ENCODE measurements around the gene KRT77. TPM values are rescaled to one million over a fixed set of nuclear protein-coding genes. Genes with fewer than 3 reads are reported as not detected.

The KRT77 gene
- total and polyA plus RNA-seq, 2 experiments from 2014 or later: not detected

GRCh38 chr12:52692254-52692653 is 11.1 kb downstream of the KRT77 start:
- Histone ChIP-seq H3K27me3 (replicated peaks; ENCODE audit: insufficient read depth) (peaks cover 73% of the 10 kb centered on the region), H4K20me1 (ENCODE audit: insufficient read depth) (no peaks in the 10 kb centered on the region), H3K9me3 (ENCODE audit: low read depth) (no peaks in the 10 kb centered on the region), H2AFZ (no peak overlapping the region), H3K9ac (no peak overlapping the region), H3K36me3 (ENCODE audit: low read depth) (no peaks in the 10 kb centered on the region), H3K27ac (no peak overlapping the region), H3K4me1 (ENCODE audit: insufficient read depth) (no peaks in the 10 kb centered on the region), H3K79me2 (ENCODE audit: insufficient read depth) (no peaks in the 10 kb centered on the region), H3F3A (ENCODE audit: insufficient read depth) (no peaks in the 10 kb centered on the region), H3K4me3 (no peak overlapping the region), H3K4me2 (ENCODE audit: unreplicated experiment) (no peak overlapping the region), H3K9me2 (ENCODE audit: insufficient read depth) (no peaks in the 10 kb centered on the region)
- in situ Hi-C loops (cut with MboI): no loop called here
- WGBS, 2 experiments (ENCODE audit: low coverage in 1 of 2, low lambda C conversion rate in 2 of 2, missing lambda C conversion rate in 2 of 2): 75 to 85% methylated on average over 8 of the region's 8 CpGs
- TF ChIP-seq EZH2phosphoT487 (IDR thresholded peaks at IDR 0.05; ENCODE audit: insufficient read depth, low read depth) (no peak), EZH2 (IDR thresholded peaks at IDR 0.05; ENCODE audit: insufficient read depth, poor library complexity, severe bottlenecking) (no peak)
- no peak for DNase-seq

GRCh38 chr12:52691841-52692150 is 11.5 kb downstream of the KRT77 start:
- H3K9me2 ChIP-seq (ENCODE audit: insufficient read depth): no peaks in the 10 kb centered on the region
- H3K79me2 ChIP-seq (ENCODE audit: insufficient read depth): no peaks in the 10 kb centered on the region
- no peaks in the 10 kb centered on the region for H3F3A ChIP-seq (ENCODE audit: insufficient read depth)
- H3K27ac ChIP-seq: no peak overlapping the region
- H3K9me3 ChIP-seq (ENCODE audit: low read depth): no peaks in the 10 kb centered on the region
- TF ChIP-seq EZH2 (IDR thresholded peaks at IDR 0.05; ENCODE audit: insufficient read depth, poor library complexity, severe bottlenecking): no peak
- TF ChIP-seq EZH2phosphoT487 (IDR thresholded peaks at IDR 0.05; ENCODE audit: insufficient read depth, low read depth): no peak
- DNase-seq: no peak
- no peaks in the 10 kb centered on the region for H3K4me1 ChIP-seq (ENCODE audit: insufficient read depth)
- no peaks in the 10 kb centered on the region for H3K36me3 ChIP-seq (ENCODE audit: low read depth)
- no peak overlapping the region for H3K4me3 ChIP-seq
- H3K9ac ChIP-seq: no peak overlapping the region
- in situ Hi-C loops (cut with MboI): no loop called here
- H4K20me1 ChIP-seq (ENCODE audit: insufficient read depth): no peaks in the 10 kb centered on the region
- no peak overlapping the region for H3K4me2 ChIP-seq (ENCODE audit: unreplicated experiment)
- H2AFZ ChIP-seq: no peak overlapping the region
- peaks cover 73% of the 10 kb centered on the region for H3K27me3 ChIP-seq (replicated peaks; ENCODE audit: insufficient read depth)
- WGBS, 2 experiments (ENCODE audit: low coverage in 1 of 2, low lambda C conversion rate in 2 of 2, missing lambda C conversion rate in 2 of 2): 36 to 41% methylated on average over 2 of the region's 2 CpGs

- H3K9me3 ChIP-seq (ENCODE audit: low read depth): no peaks in the 10 kb centered on the region
- no peaks in the 10 kb centered on the region for H3K79me2 ChIP-seq (ENCODE audit: insufficient read depth)
- TF ChIP-seq EZH2 (IDR thresholded peaks at IDR 0.05; ENCODE audit: insufficient read depth, poor library complexity, severe bottlenecking) (no peak), EZH2phosphoT487 (IDR thresholded peaks at IDR 0.05; ENCODE audit: insufficient read depth, low read depth) (no peak)
- H3K4me1 ChIP-seq (ENCODE audit: insufficient read depth): no peaks in the 10 kb centered on the region
- H3K36me3 ChIP-seq (ENCODE audit: low read depth): no peaks in the 10 kb centered on the region
- no peak overlapping the region for H3K9ac ChIP-seq
- peaks cover 71% of the 10 kb centered on the region for H3K27me3 ChIP-seq (replicated peaks; ENCODE audit: insufficient read depth)
- H2AFZ ChIP-seq: no peak overlapping the region
- no peaks in the 10 kb centered on the region for H4K20me1 ChIP-seq (ENCODE audit: insufficient read depth)
- no peak overlapping the region for H3K27ac ChIP-seq
- 8 to 9% methylated on average over 33 to 38 of the region's 45 CpGs for WGBS, 2 experiments (ENCODE audit: low coverage in 1 of 2, low lambda C conversion rate in 2 of 2, missing lambda C conversion rate in 2 of 2)
- no peak overlapping the region for H3K4me3 ChIP-seq
- peak; percentile 14 for DNase-seq
- in situ Hi-C loops (cut with MboI): no loop called here
- H3K4me2 ChIP-seq (ENCODE audit: unreplicated experiment): no peak overlapping the region
- H3K9me2 ChIP-seq (ENCODE audit: insufficient read depth): no peaks in the 10 kb centered on the region
- no peaks in the 10 kb centered on the region for H3F3A ChIP-seq (ENCODE audit: insufficient read depth)
These were observed 12.1 kb downstream of the KRT77 start for GRCh38 chr12:52691076-52691840.

- 54% methylated on average over 8 of the region's 8 CpGs for WGBS, 2 experiments (ENCODE audit: low coverage in 1 of 2, low lambda C conversion rate in 2 of 2, missing lambda C conversion rate in 2 of 2)
- peaks cover 72% of the 10 kb centered on the region for H3K27me3 ChIP-seq (replicated peaks; ENCODE audit: insufficient read depth)
- in situ Hi-C loops (cut with MboI): no loop called here
These were observed 12.8 kb downstream of the KRT77 start for GRCh38 chr12:52690351-52691075.

More at GRCh38 chr12:52690351-52691075, 12.8 kb downstream of the KRT77 start:
- TF ChIP-seq EZH2phosphoT487 (IDR thresholded peaks at IDR 0.05; ENCODE audit: insufficient read depth, low read depth) (no peak), EZH2 (IDR thresholded peaks at IDR 0.05; ENCODE audit: insufficient read depth, poor library complexity, severe bottlenecking) (no peak)
- Histone ChIP-seq H3K4me3 (no peak overlapping the region), H2AFZ (no peak overlapping the region), H3K4me1 (ENCODE audit: insufficient read depth) (no peaks in the 10 kb centered on the region), H3K36me3 (ENCODE audit: low read depth) (no peaks in the 10 kb centered on the region), H3K79me2 (ENCODE audit: insufficient read depth) (no peaks in the 10 kb centered on the region), H3K27ac (no peak overlapping the region), H3F3A (ENCODE audit: insufficient read depth) (no peaks in the 10 kb centered on the region), H3K9me2 (ENCODE audit: insufficient read depth) (no peaks in the 10 kb centered on the region), H3K4me2 (ENCODE audit: unreplicated experiment) (no peak overlapping the region), H4K20me1 (ENCODE audit: insufficient read depth) (no peaks in the 10 kb centered on the region), H3K9ac (no peak overlapping the region), H3K9me3 (ENCODE audit: low read depth) (no peaks in the 10 kb centered on the region)
- no peak for DNase-seq
